T-helper 1 cell treated with Interleukin-12 subunit alpha and Interleukin-12 subunit beta and Interleukin-4 antibody, amounts not matched to agents 30 μg/mL and 1 μg/mL, for 36 hours (primary cell): ENCODE data around the gene IL6R.
A peak's percentile ranks its signal among the peaks of the same experiment; 100 is the strongest.

Experiments used
- H3K27ac Mint-ChIP-seq: one replicate; pipeline ENCODE4 v1.8.0; 2021; ENCODE audit warnings: mild to moderate bottlenecking, mixed read lengths
- H3K27me3 Mint-ChIP-seq: one replicate; pipeline ENCODE4 v1.8.0; 2021; ENCODE audit warnings: low read depth, mixed read lengths
- H3K36me3 Mint-ChIP-seq: one replicate; pipeline ENCODE4 v1.8.0; 2021; ENCODE audit warnings: low read depth, mixed read lengths
- H3K4me1 Mint-ChIP-seq: one replicate; pipeline ENCODE4 v1.8.0; 2021; ENCODE audit warnings: low read depth, mixed read lengths
- H3K4me3 Mint-ChIP-seq: one replicate; pipeline ENCODE4 v1.8.0; 2021; ENCODE audit warnings: mild to moderate bottlenecking, moderate library complexity, mixed read lengths
- H3K9me3 Mint-ChIP-seq: one replicate; pipeline ENCODE4 v1.8.0; 2021; ENCODE audit warnings: mixed read lengths

The IL6R gene

DNA sequence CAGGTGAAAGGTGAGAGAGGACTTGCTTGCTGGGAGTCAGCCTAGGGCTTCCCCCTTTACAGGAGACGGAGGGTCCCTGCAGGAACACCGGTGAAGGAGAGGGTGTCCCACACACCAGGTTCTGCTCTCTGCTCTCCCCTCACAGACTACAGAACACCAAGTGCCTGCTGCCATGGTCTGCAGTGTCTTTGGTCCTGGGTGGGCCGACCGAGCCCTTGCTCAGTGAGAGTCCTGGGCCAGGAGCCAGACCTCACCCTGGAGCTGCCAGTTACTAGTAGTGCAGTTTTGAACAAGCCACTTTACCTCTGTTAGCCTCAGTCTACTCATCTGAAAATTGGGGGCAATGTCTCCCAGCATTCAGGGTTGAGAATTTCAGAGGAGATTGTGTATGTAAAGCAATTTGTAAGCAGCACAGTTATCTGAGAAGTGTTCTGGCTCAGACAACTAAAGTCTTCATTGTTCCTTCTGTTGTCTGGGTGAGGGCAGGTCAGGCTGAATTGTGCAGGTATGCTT, 2.7 kb upstream of the IL6R start:
- H3K4me3 Mint-ChIP-seq: no peak overlapping the region
- H3K27ac Mint-ChIP-seq: no peak overlapping the region
- peaks cover 39% of the 10 kb centered on the region for H3K4me1 Mint-ChIP-seq
- no peaks in the 10 kb centered on the region for H3K36me3 Mint-ChIP-seq
- no peaks in the 10 kb centered on the region for H3K27me3 Mint-ChIP-seq
- H3K9me3 Mint-ChIP-seq: no peaks in the 10 kb centered on the region

DNA sequence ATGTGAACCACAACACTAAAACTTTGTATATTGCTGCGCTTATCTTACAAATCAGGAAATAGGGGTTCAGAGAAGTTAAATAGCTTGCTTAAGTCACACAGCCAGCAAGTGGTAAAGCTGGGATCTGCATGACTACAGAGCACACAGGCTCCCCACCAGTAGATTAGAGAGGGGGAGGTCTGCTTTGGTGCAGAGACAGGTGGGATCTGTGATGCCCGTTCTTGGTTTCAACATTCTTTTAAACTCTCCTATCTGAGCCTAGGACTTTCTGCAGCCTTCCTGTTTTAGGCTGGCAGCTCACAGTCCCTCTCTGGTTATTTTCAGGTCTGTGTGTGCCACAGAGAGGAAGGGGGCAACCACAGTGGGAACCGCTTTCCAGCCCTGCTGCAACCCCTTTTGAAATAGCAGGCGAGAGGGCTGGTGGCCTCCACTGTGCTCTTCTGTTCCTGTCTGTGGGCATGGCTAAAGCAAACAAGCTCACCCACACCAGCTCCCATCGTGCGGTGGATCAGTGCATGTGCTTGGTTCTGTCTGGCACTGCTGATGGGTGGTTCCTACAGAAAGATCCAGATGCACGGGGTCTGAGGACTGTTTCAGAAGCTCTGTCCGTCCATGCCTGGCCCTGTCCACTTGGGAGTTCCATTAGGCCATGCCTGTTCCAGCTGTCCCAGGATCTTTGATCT, 1.7 kb upstream of the IL6R start:
- Mint-ChIP-seq H3K4me1 (peaks cover 47% of the 10 kb centered on the region), H3K4me3 (no peak overlapping the region), H3K27ac (peak overlapping the region; percentile 8), H3K27me3 (no peaks in the 10 kb centered on the region), H3K36me3 (no peaks in the 10 kb centered on the region), H3K9me3 (no peaks in the 10 kb centered on the region)

- peaks cover 50% of the 10 kb centered on the region for H3K4me1 Mint-ChIP-seq
- H3K27me3 Mint-ChIP-seq: no peaks in the 10 kb centered on the region
- no peak overlapping the region for H3K27ac Mint-ChIP-seq
- H3K36me3 Mint-ChIP-seq: no peaks in the 10 kb centered on the region
- no peaks in the 10 kb centered on the region for H3K9me3 Mint-ChIP-seq
- no peak overlapping the region for H3K4me3 Mint-ChIP-seq
These were observed 1.2 kb upstream of the IL6R start for GRCh38 chr1:154403983-154404382.

DNA sequence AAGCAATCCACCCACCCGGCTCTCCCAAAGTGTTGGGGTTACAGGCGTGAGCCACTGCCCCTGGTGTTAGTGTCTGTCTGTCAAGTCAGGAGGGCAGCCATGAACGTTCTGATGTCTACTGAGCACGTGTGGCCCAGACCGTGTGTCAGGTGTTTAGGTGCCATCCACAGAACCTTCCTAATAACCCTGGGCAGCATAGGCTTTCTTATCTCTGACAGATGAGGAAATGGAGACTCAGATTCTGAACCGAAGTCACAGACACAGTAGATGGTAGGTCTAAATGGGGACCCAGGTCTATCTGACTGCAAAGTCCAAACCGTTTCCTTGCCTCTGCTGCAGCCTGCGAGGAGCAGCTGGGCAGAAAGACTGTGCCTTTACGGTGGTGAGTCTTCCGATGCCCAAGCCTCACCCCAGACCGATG, 622 bp upstream of the IL6R start:
- Mint-ChIP-seq H3K9me3 (no peaks in the 10 kb centered on the region), H3K27ac (no peak overlapping the region), H3K36me3 (no peaks in the 10 kb centered on the region), H3K4me1 (peaks cover 54% of the 10 kb centered on the region), H3K4me3 (peak overlapping the region; percentile 80), H3K27me3 (no peaks in the 10 kb centered on the region)

DNA sequence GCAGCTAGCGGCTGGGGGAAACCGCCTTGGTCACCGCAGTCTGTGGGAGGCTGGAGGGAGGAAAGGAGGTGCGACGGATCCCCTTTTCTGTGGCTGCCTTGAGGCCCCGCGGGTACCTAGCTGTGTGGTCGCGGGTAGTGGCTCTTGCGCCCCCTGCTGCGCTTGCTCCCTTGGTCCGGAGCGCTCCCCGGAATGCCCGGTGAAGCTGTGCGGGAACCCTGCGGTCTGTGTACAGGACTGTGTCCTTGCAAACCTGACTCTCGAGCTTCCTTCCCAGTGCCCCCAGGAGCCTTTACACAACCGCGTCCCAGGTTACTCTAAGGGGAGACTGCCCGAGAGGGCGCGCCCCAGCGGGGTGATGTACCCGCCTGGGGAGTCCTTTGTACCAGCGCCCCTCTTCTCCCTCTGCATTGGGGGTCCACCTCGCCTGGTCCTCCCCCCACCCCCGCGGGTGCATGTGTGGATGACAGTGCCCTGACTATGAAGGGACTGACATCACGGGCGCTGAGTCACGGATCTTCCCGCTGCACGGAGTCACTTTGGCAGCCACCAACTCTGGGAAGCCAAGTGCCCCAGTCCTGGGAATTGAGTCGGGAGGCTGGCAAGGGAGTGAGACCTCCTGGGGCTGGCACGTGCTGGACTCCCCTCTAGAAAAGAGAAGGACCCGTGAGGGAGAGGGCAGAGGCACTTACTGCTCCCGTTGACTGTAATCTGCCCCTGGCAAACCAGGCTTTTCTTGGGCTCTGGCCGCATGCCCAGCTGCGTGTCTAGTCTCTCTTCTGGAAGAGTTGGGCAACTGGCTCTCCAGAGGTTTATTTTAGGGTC, 816 bp downstream of the IL6R start:
- Mint-ChIP-seq H3K27ac (peak overlapping the region; percentile 80), H3K4me1 (peaks cover 61% of the 10 kb centered on the region), H3K36me3 (no peaks in the 10 kb centered on the region), H3K4me3 (peak overlapping the region; percentile 79), H3K9me3 (no peaks in the 10 kb centered on the region), H3K27me3 (no peaks in the 10 kb centered on the region)

DNA sequence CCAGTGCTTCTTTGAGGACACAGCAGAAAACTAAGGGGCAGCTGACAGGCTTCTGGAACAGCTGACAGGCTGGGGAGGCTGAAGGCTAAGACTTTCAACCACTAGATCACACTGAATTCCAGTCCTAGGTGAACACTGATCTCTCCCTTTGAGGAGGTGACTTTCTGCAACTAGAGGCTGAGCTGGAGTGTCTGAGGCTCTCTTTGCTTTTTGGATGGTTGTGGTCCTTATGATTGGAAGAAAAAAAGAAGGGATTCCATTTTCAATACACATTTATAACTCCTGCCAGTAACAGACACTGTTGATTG, 1.4 kb downstream of the IL6R start:
- Mint-ChIP-seq H3K4me3 (peak overlapping the region; percentile 79), H3K4me1 (peaks cover 64% of the 10 kb centered on the region), H3K27me3 (no peaks in the 10 kb centered on the region), H3K27ac (peak overlapping the region; percentile 80), H3K9me3 (no peaks in the 10 kb centered on the region), H3K36me3 (no peaks in the 10 kb centered on the region)

GRCh38 chr1:154406886-154407197, 1.7 kb downstream of the IL6R start:
- Mint-ChIP-seq H3K4me3 (peak overlapping the region; percentile 79), H3K36me3 (no peaks in the 10 kb centered on the region), H3K27me3 (no peaks in the 10 kb centered on the region), H3K9me3 (no peaks in the 10 kb centered on the region), H3K4me1 (peaks cover 64% of the 10 kb centered on the region), H3K27ac (peak overlapping the region; percentile 80)

DNA sequence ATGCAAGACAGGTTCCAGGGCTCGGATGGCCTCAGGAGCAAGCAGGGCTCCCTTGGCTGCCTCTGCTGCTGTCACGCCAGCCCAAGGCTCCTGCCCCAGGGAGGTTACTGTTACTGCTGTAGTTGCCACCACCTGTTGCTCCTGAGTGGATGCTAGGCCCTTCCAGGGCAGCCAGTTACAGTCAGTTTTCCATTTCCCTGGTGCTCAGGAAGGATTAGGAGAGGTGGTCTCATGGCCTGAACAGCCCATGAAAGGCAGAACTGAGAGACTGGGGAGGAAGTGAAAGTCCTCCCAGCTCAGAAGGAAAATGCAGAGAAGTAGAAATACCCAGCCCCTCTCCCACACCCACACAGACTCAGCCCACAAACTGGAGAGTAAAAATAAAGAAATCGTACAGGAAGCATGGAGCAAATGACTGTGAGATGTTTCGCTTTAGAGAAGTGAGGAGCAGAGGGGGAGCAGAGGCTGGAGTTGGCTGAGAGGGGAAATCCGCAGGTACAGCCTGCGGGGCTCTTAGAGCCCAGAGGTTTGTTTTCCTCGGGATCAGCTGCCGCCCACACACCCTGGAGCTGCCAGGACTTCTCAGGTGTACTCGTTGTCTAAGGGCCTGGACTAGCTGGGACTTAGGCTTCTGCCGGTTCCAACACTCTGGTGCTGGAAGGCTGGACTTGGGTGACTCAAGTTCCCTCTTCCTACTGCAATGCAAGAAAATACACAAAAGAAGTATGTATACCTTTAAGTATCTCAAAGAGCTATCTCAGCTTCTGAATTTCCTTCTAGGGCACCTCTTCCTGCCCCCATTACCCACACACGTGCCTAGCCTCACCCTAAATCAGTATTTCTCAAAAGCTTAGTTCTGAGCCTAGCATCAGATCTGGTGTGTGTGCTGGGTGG, 2.3 kb downstream of the IL6R start:
- Mint-ChIP-seq H3K27ac (peak overlapping the region; percentile 80), H3K4me3 (peak overlapping the region; percentile 79), H3K36me3 (no peaks in the 10 kb centered on the region), H3K9me3 (no peaks in the 10 kb centered on the region), H3K27me3 (no peaks in the 10 kb centered on the region), H3K4me1 (peaks cover 64% of the 10 kb centered on the region)

- peaks cover 60% of the 10 kb centered on the region for H3K4me1 Mint-ChIP-seq
- H3K27me3 Mint-ChIP-seq: no peaks in the 10 kb centered on the region
- H3K9me3 Mint-ChIP-seq: no peaks in the 10 kb centered on the region
- H3K36me3 Mint-ChIP-seq: no peaks in the 10 kb centered on the region
- H3K27ac Mint-ChIP-seq: peak overlapping the region; percentile 39
- H3K4me3 Mint-ChIP-seq: peak overlapping the region; percentile 79
These were observed 3.1 kb downstream of the IL6R start for GRCh38 chr1:154408174-154408777.

GRCh38 chr1:154410185-154410827, 5.2 kb downstream of the IL6R start:
- no peak overlapping the region for H3K4me3 Mint-ChIP-seq
- H3K4me1 Mint-ChIP-seq: peaks cover 42% of the 10 kb centered on the region
- H3K9me3 Mint-ChIP-seq: no peaks in the 10 kb centered on the region
- H3K27ac Mint-ChIP-seq: no peak overlapping the region
- no peaks in the 10 kb centered on the region for H3K36me3 Mint-ChIP-seq
- no peaks in the 10 kb centered on the region for H3K27me3 Mint-ChIP-seq

- Mint-ChIP-seq H3K9me3 (no peaks in the 10 kb centered on the region), H3K4me1 (peaks cover 37% of the 10 kb centered on the region), H3K36me3 (no peaks in the 10 kb centered on the region), H3K27me3 (no peaks in the 10 kb centered on the region), H3K4me3 (no peak overlapping the region), H3K27ac (no peak overlapping the region)
These were observed 6.4 kb downstream of the IL6R start for GRCh38 chr1:154411525-154411924.

DNA sequence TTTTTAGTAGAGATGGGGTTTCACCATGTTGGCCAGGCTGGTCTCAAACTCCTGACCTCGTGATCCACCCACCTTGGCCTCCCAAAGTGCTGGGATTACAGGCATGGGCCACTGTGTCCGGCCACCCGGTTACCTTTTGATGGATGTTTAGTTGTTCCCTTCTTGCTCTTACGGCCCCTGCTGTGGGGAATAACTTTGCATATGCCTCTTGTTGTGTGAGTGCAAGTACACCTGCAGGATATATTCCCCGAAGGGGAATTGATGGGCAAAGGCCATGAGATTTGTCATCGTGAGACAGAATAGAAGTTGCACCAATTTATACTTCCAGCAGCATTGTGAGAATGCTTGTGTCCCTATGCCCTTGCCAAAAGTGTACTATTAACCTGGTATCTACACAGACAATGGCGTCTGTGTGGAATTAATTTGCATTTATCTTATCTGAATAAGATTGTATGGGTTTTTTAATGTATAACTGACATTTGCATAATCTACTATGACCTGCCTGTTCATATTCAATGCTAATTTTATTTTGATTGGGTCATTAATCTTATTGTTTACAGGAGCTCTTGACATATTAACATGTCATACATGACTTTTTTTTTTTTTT, 8.1 kb downstream of the IL6R start:
- H3K36me3 Mint-ChIP-seq: no peaks in the 10 kb centered on the region
- H3K27ac Mint-ChIP-seq: no peak overlapping the region
- no peaks in the 10 kb centered on the region for H3K9me3 Mint-ChIP-seq
- no peaks in the 10 kb centered on the region for H3K27me3 Mint-ChIP-seq
- H3K4me3 Mint-ChIP-seq: no peak overlapping the region
- peaks cover 22% of the 10 kb centered on the region for H3K4me1 Mint-ChIP-seq

DNA sequence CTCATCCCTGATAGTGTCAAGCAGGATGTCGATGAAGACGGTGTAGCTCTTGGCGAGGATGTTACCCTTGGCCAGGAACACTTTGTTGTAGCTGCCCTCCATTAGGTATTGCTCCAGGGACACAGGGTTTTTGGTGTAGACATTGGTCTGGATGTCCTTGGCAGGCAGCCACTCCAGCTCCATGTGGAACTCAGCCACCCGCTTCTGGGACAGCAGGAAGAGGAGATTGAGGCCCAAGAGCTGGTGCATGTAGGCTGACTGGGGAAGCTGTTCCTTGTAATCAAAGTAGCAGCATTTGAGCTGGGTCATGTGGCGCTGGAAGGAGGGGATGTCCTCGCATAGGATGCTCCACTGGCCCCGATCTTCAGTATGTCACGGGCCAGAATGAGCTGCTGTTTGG, 9.5 kb downstream of the IL6R start:
- H3K4me1 Mint-ChIP-seq: peaks cover 25% of the 10 kb centered on the region
- no peaks in the 10 kb centered on the region for H3K27me3 Mint-ChIP-seq
- no peak overlapping the region for H3K4me3 Mint-ChIP-seq
- H3K9me3 Mint-ChIP-seq: no peaks in the 10 kb centered on the region
- no peaks in the 10 kb centered on the region for H3K36me3 Mint-ChIP-seq
- H3K27ac Mint-ChIP-seq: no peak overlapping the region
